ENCODE results near the gene LMBR1L.
A peak's percentile ranks its signal among the peaks of the same experiment; 100 is the strongest.
"Not testable (repeated sequence)": the region's sequence is repeated elsewhere in the genome, so short reads cannot be mapped to it uniquely, and the experiment has no call there.

Gene LMBR1L

GRCh38 chr12:49079793-49080192 is 30.9 kb downstream of the LMBR1L start:
- DNase-seq = no peak

GRCh38 chr12:49070971-49071370 is 39.7 kb downstream of the LMBR1L start:
- DNase-seq = no peak

GRCh38 chr12:49069507-49070346 is 40.9 kb downstream of the LMBR1L start, which contains the start of gene RHEBL1:
Gene RHEBL1 (minus strand): TSS chr12:49069979. CDS start chr12:49069785, 194 bp downstream.
- peak; percentile 98 for DNase-seq

GRCh38 chr12:49068879-49069506 is 41.7 kb downstream of the LMBR1L start:
- DNase-seq = no peak

- DNase-seq = no peak
Measured at GRCh38 chr12:49066120-49066519, 44.5 kb downstream of the LMBR1L start.

- DNase-seq = no peak
Measured at GRCh38 chr12:49064767-49065152, 45.9 kb downstream of the LMBR1L start.

GRCh38 chr12:49061916-49062315 is 48.7 kb downstream of the LMBR1L start:
- DNase-seq = not testable (repeated sequence)

GRCh38 chr12:49061157-49061650 is 49.4 kb downstream of the LMBR1L start:
- DNase-seq = no peak

GRCh38 chr12:49060237-49061156 is 50.1 kb downstream of the LMBR1L start, which contains the start of gene KMT2D:
Gene KMT2D (minus strand): TSS chr12:49060794. CDS start chr12:49055324, 5,470 bp downstream.
- peak; percentile 93 for DNase-seq

- DNase-seq = peak; percentile 58
Measured at GRCh38 chr12:49059299-49060171, 51.1 kb downstream of the LMBR1L start.

- DNase-seq = no peak
Measured at GRCh38 chr12:49059045-49059298, 51.7 kb downstream of the LMBR1L start.

- no peak for DNase-seq
Measured at GRCh38 chr12:49058366-49059044, 52.1 kb downstream of the LMBR1L start.

GRCh38 chr12:49057888-49058287 is 52.8 kb downstream of the LMBR1L start:
- no peak for DNase-seq

- peak; percentile 84 for DNase-seq
Measured at GRCh38 chr12:49055978-49056754, 54.5 kb downstream of the LMBR1L start.

- no peak for DNase-seq
Measured at GRCh38 chr12:49055092-49055491, 55.6 kb downstream of the LMBR1L start.

- no peak for DNase-seq
Measured at GRCh38 chr12:49054524-49054923, 56.1 kb downstream of the LMBR1L start.

- no peak for DNase-seq
Measured at GRCh38 chr12:49054096-49054495, 56.6 kb downstream of the LMBR1L start.

GRCh38 chr12:49052451-49053208 is 58.0 kb downstream of the LMBR1L start:
- no peak for DNase-seq

- no peak for DNase-seq
Measured at GRCh38 chr12:49051777-49052438, 58.7 kb downstream of the LMBR1L start.

Measured in hematopoietic multipotent progenitor cell treated with erythropoietin and hydrocortisone succinate and interleukin-3 and kit ligand, for 8 days (in vitro differentiated cells).